ENCODE data around the gene SCAMP3. TPM values are rescaled to one million over a fixed set of nuclear protein-coding genes. Genes with fewer than 3 reads are reported as not detected.

Gene SCAMP3
- 68.9 and 75.3 TPM in 2 replicates for total RNA-seq
- long read RNA-seq, transcript SCAMP3-202 (8 exons, 1,537 nt): major isoform, 5 of 14 reads
- long read RNA-seq, partial matches to known transcripts: 1 of 14 reads
- long read RNA-seq, other reads (novel, unspliced or antisense): 7 of 14 reads

GRCh38 chr1:155261852-155262673 is at the start of gene SCAMP3:
Gene SCAMP3 (minus strand): TSS chr1:155262360. CDS start chr1:155262151, 209 bp downstream.
- H3K36me3 Mint-ChIP-seq (ENCODE audit: low read depth): peaks cover 23% of the 10 kb centered on the region
- peaks cover 31% of the 10 kb centered on the region for H3K4me1 Mint-ChIP-seq
- no peak for TF ChIP-seq CTCF (conservative IDR thresholded peaks at IDR 0.05)

GRCh38 chr1:155309423-155310021 is 47.4 kb upstream of the SCAMP3 start:
- DNase-seq (ENCODE audit: low read depth, low spot score): no peak
- Mint-ChIP-seq H3K27me3 (ENCODE audit: low read depth) (no peaks in the 10 kb centered on the region), H3K27ac (ENCODE audit: unreplicated experiment) (peak overlapping the region; percentile 95), H3K4me3 (peak overlapping the region; percentile 98), H3K4me1 (peaks cover 55% of the 10 kb centered on the region), H3K9me3 (no peaks in the 10 kb centered on the region), H3K36me3 (ENCODE audit: low read depth) (peaks cover 30% of the 10 kb centered on the region)
- TF ChIP-seq CTCF (conservative IDR thresholded peaks at IDR 0.05): no peak

More at GRCh38 chr1:155261852-155262673, at the start of gene SCAMP3:
- Mint-ChIP-seq H3K9me3 (no peaks in the 10 kb centered on the region), H3K4me3 (peak within 1 kb of the TSS; percentile 98), H3K27ac (ENCODE audit: unreplicated experiment) (peak within 1 kb of the TSS; percentile 91), H3K27me3 (ENCODE audit: low read depth) (peaks cover 4% of the 10 kb centered on the region)
- DNase-seq (ENCODE audit: low read depth, low spot score): peak; percentile 83

GRCh38 chr1:155308493-155309422 is 46.6 kb upstream of the SCAMP3 start, which contains the start of gene FDPS:
Gene FDPS (plus strand): TSS chr1:155308866. CDS start chr1:155309790, 924 bp downstream.
- Mint-ChIP-seq H3K9me3 (no peaks in the 10 kb centered on the region), H3K36me3 (ENCODE audit: low read depth) (peaks cover 30% of the 10 kb centered on the region), H3K4me1 (peaks cover 58% of the 10 kb centered on the region), H3K4me3 (peak within 1 kb of the TSS; percentile 98), H3K27ac (ENCODE audit: unreplicated experiment) (peak within 1 kb of the TSS; percentile 95), H3K27me3 (ENCODE audit: low read depth) (no peaks in the 10 kb centered on the region)
- peak; percentile 88 for DNase-seq (ENCODE audit: low read depth, low spot score)
- no peak for TF ChIP-seq CTCF (conservative IDR thresholded peaks at IDR 0.05)

- DNase-seq (ENCODE audit: low read depth, low spot score): no peak
- H3K4me3 Mint-ChIP-seq: peak overlapping the region; percentile 84
- no peaks in the 10 kb centered on the region for H3K9me3 Mint-ChIP-seq
- peak; percentile 50 for TF ChIP-seq CTCF (conservative IDR thresholded peaks at IDR 0.05)
- peaks cover 54% of the 10 kb centered on the region for H3K4me1 Mint-ChIP-seq
- peaks cover 21% of the 10 kb centered on the region for H3K36me3 Mint-ChIP-seq (ENCODE audit: low read depth)
- H3K27ac Mint-ChIP-seq (ENCODE audit: unreplicated experiment): peak overlapping the region; percentile 84
- no peaks in the 10 kb centered on the region for H3K27me3 Mint-ChIP-seq (ENCODE audit: low read depth)
Measured at GRCh38 chr1:155307247-155307740, 45.1 kb upstream of the SCAMP3 start.

All from neural crest cell (in vitro differentiated cells).